WTC11 (cell line): Measurements from ENCODE around the gene ROBO1. TPM values are rescaled to one million over a fixed set of nuclear protein-coding genes. Genes with fewer than 3 reads are reported as not detected.

Experiments used
- ATAC-seq: fragments of 200-7000 bp; cut with Tn5 transposase; 2 replicates; pipeline ENCODE4 v1.10.0; 2021; ENCODE audit warnings: mild to moderate bottlenecking, moderate library complexity
- CTCF ChIA-PET: fragments of 300-600 bp; sonication (Branson Sonifier 250); formaldehyde crosslinking; loops from one replicate; lab custom pipeline; 2021; ENCODE audit warnings: antibody characterized with exemption; lab: Charles Lee
- POLR2A ChIA-PET: fragments of 350-600 bp; sonication (Branson Sonifier 250); formaldehyde crosslinking; loops from one replicate; lab custom pipeline; 2021; ENCODE audit warnings: antibody characterized with exemption; lab: Charles Lee
- DNase-seq: peaks from one replicate; pipeline ENCODE4 v3.0.0; 2021; ENCODE audit warnings: low spot score
- H3K27ac Mint-ChIP-seq: 2 replicates; pipeline ENCODE4 v1.8.0; 2021; ENCODE audit warnings: mixed read lengths
- H3K27me3 Mint-ChIP-seq: 2 replicates; pipeline ENCODE4 v1.8.0; 2021; ENCODE audit warnings: low read depth, mild to moderate bottlenecking, moderate library complexity, mixed read lengths
- H3K36me3 Mint-ChIP-seq: 2 replicates; pipeline ENCODE4 v1.8.0; 2021; ENCODE audit warnings: mixed read lengths
- H3K4me1 Mint-ChIP-seq: 2 replicates; pipeline ENCODE4 v1.8.0; 2022; ENCODE audit warnings: mixed read lengths
- H3K4me3 Mint-ChIP-seq: 2 replicates; pipeline ENCODE4 v1.8.0; 2021; ENCODE audit warnings: mild to moderate bottlenecking, moderate library complexity, mixed read lengths
- H3K9me3 Mint-ChIP-seq: 2 replicates; pipeline ENCODE4 v1.8.0; 2021; ENCODE audit warnings: mixed read lengths
- AFF4 ChIP-seq: sonication (generic); formaldehyde crosslinking; IDR thresholded peaks from 2 replicates; pipeline ENCODE4 v1.8.1; 2023; ENCODE audit warnings: mild to moderate bottlenecking, missing genetic modification reagents, borderline replicate concordance
- ATF1 ChIP-seq: sonication (generic); formaldehyde crosslinking; IDR thresholded peaks from 2 replicates; pipeline ENCODE4 v1.8.1; 2023; ENCODE audit warnings: mild to moderate bottlenecking, moderate library complexity, missing genetic modification reagents
- ERG ChIP-seq: fragments of 250-450 bp; sonication (Bioruptor Pico); IDR thresholded peaks from 2 replicates; pipeline ENCODE4 v1.8.0; 2021; ENCODE audit warnings: mild to moderate bottlenecking
- FOXJ3 ChIP-seq: sonication (generic); formaldehyde crosslinking; IDR thresholded peaks from 2 replicates; pipeline ENCODE4 v1.9.0; 2021; ENCODE audit warnings: missing genetic modification reagents, mild to moderate bottlenecking, borderline replicate concordance
- GABPB1 ChIP-seq: sonication (generic); formaldehyde crosslinking; IDR thresholded peaks from 2 replicates; pipeline ENCODE4 v1.8.1; 2023; ENCODE audit warnings: mild to moderate bottlenecking, missing genetic modification reagents
- GRHL2 ChIP-seq: fragments of 250-450 bp; sonication (Bioruptor Pico); IDR thresholded peaks from 2 replicates; pipeline ENCODE4 v1.8.0; 2022; ENCODE audit warnings: mild to moderate bottlenecking, moderate library complexity; ENCODE audit not compliant: insufficient replicate concordance, severe bottlenecking
- HMGXB4 ChIP-seq: sonication (generic); formaldehyde crosslinking; IDR thresholded peaks from 2 replicates; pipeline ENCODE4 v1.8.1; 2023; ENCODE audit warnings: mild to moderate bottlenecking, moderate library complexity, missing genetic modification reagents
- IRF1 ChIP-seq: sonication (generic); formaldehyde crosslinking; IDR thresholded peaks from 2 replicates; pipeline ENCODE4 v1.8.0; 2023; ENCODE audit warnings: missing genetic modification reagents
- JAZF1 ChIP-seq: fragments of 250-450 bp; sonication (Bioruptor Pico); IDR thresholded peaks from 2 replicates; pipeline ENCODE4 v1.9.0; 2021; ENCODE audit warnings: moderate library complexity, mild to moderate bottlenecking, inconsistent platforms
- KAT7 ChIP-seq: sonication (generic); formaldehyde crosslinking; IDR thresholded peaks from 2 replicates; pipeline ENCODE4 v1.8.1; 2023; ENCODE audit warnings: missing genetic modification reagents, mild to moderate bottlenecking, borderline replicate concordance
- MAX ChIP-seq: sonication (generic); formaldehyde crosslinking; IDR thresholded peaks from 2 replicates; pipeline ENCODE4 v1.8.0; 2022; ENCODE audit warnings: mild to moderate bottlenecking, missing genetic modification reagents
- MXD4 ChIP-seq: fragments of 250-450 bp; sonication (Bioruptor Pico); IDR thresholded peaks from 2 replicates; pipeline ENCODE4 v1.8.0; 2021; ENCODE audit warnings: mild to moderate bottlenecking, moderate library complexity, borderline replicate concordance
- NFATC4 ChIP-seq: fragments of 250-450 bp; sonication (Bioruptor Pico); IDR thresholded peaks from 2 replicates; pipeline ENCODE4 v1.9.0; 2021; ENCODE audit warnings: mild to moderate bottlenecking
- NFE2L1 ChIP-seq: sonication (generic); formaldehyde crosslinking; IDR thresholded peaks from 2 replicates; pipeline ENCODE4 v1.8.1; 2023; ENCODE audit warnings: missing genetic modification reagents
- RELA ChIP-seq: sonication (generic); formaldehyde crosslinking; IDR thresholded peaks from 2 replicates; pipeline ENCODE4 v1.8.1; 2022; ENCODE audit warnings: missing genetic modification reagents, mild to moderate bottlenecking, borderline replicate concordance
- SMAD4 ChIP-seq: sonication (generic); formaldehyde crosslinking; IDR thresholded peaks from 2 replicates; pipeline ENCODE4 v1.8.0; 2022; ENCODE audit warnings: mild to moderate bottlenecking, missing genetic modification reagents
- TCF7 ChIP-seq: sonication (generic); formaldehyde crosslinking; IDR thresholded peaks from 2 replicates; pipeline ENCODE4 v1.8.0; 2022; ENCODE audit warnings: mild to moderate bottlenecking, low read depth, missing genetic modification reagents, moderate library complexity
- USF1 ChIP-seq: sonication (generic); formaldehyde crosslinking; IDR thresholded peaks from 2 replicates; pipeline ENCODE4 v1.8.0; 2022; ENCODE audit warnings: mild to moderate bottlenecking, missing genetic modification reagents
- USF2 ChIP-seq: sonication (generic); formaldehyde crosslinking; IDR thresholded peaks from 2 replicates; pipeline ENCODE4 v1.8.1; 2023; ENCODE audit warnings: mild to moderate bottlenecking, missing genetic modification reagents, moderate library complexity
- ZNF121 ChIP-seq: sonication (generic); formaldehyde crosslinking; IDR thresholded peaks from 2 replicates; pipeline ENCODE4 v1.8.0; 2023; ENCODE audit warnings: missing genetic modification reagents
- ZNF232 ChIP-seq: sonication (generic); formaldehyde crosslinking; IDR thresholded peaks from 2 replicates; pipeline ENCODE4 v1.8.0; 2022; ENCODE audit warnings: mild to moderate bottlenecking, missing genetic modification reagents
- ZNF317 ChIP-seq: sonication (generic); formaldehyde crosslinking; IDR thresholded peaks from 2 replicates; pipeline ENCODE4 v1.8.1; 2023; ENCODE audit warnings: low read depth, mild to moderate bottlenecking, moderate library complexity, missing genetic modification reagents, borderline replicate concordance
- ZNF396 ChIP-seq: fragments of 250-450 bp; sonication (Bioruptor Pico); IDR thresholded peaks from 2 replicates; pipeline ENCODE4 v1.8.0; 2021; ENCODE audit warnings: mild to moderate bottlenecking, moderate library complexity, borderline replicate concordance
- ZNF671 ChIP-seq: fragments of 250-450 bp; sonication (Bioruptor Pico); IDR thresholded peaks from 2 replicates; pipeline ENCODE4 v1.8.0; 2021; ENCODE audit warnings: mild to moderate bottlenecking
- total RNA-seq: library from RNA; stranded (reverse); gene quantifications from 3 replicates; pipeline ENCODE4 v1.2.3, GENCODE V29; 2021

ROBO1 gene
- total RNA-seq, 1 experiment from 2014 or later: 90.9 TPM

GRCh38 chr3:78845605-78846004 lies 922.2 kb downstream of the ROBO1 start:
- no peaks in the 10 kb centered on the region for H3K27me3 Mint-ChIP-seq
- DNase-seq (no peak), ATAC-seq (no peak)
- TF ChIP-seq NFATC4 (CRISPR knock-in tag) (no peak), MXD4 (CRISPR knock-in tag) (no peak), JAZF1 (CRISPR knock-in tag) (no peak), TCF7 (CRISPR knock-in tag) (no peak), RELA (CRISPR knock-in tag) (no peak), USF1 (CRISPR knock-in tag) (no peak), SMAD4 (CRISPR knock-in tag) (no peak), MAX (CRISPR knock-in tag) (no peak), AFF4 (CRISPR knock-in tag) (no peak), GRHL2 (CRISPR knock-in tag) (no peak), ERG (CRISPR knock-in tag) (no peak), ZNF317 (CRISPR knock-in tag) (no peak), ZNF232 (CRISPR knock-in tag) (no peak), ZNF121 (no peak), FOXJ3 (CRISPR knock-in tag) (no peak), KAT7 (CRISPR knock-in tag) (no peak), ATF1 (no peak)
- no peak overlapping the region for H3K4me3 Mint-ChIP-seq
- H3K4me1 Mint-ChIP-seq: peaks cover 9% of the 10 kb centered on the region
- no peaks in the 10 kb centered on the region for H3K9me3 Mint-ChIP-seq
- ChIA-PET CTCF (no interaction called here), POLR2A (no interaction called here)
- no peaks in the 10 kb centered on the region for H3K36me3 Mint-ChIP-seq
- H3K27ac Mint-ChIP-seq: no peak overlapping the region

GRCh38 chr3:78844307-78844706 lies 923.5 kb downstream of the ROBO1 start:
- H3K36me3 Mint-ChIP-seq: no peaks in the 10 kb centered on the region
- POLR2A ChIA-PET: no interaction called here
- no peaks in the 10 kb centered on the region for H3K9me3 Mint-ChIP-seq
- no peaks in the 10 kb centered on the region for H3K27me3 Mint-ChIP-seq
- no peak overlapping the region for H3K27ac Mint-ChIP-seq
- H3K4me3 Mint-ChIP-seq: no peak overlapping the region
- H3K4me1 Mint-ChIP-seq: peaks cover 9% of the 10 kb centered on the region
- ATAC-seq (no peak), DNase-seq (no peak)
- TF ChIP-seq MXD4 (CRISPR knock-in tag): no peak
- TF ChIP-seq NFE2L1: no peak
- TF ChIP-seq GABPB1: peak; percentile 59; the same call in 1 of the 2 replicates
- CTCF ChIA-PET: no interaction called here

- Mint-ChIP-seq H3K27me3 (no peaks in the 10 kb centered on the region), H3K4me1 (peaks cover 6% of the 10 kb centered on the region), H3K9me3 (no peaks in the 10 kb centered on the region), H3K36me3 (no peaks in the 10 kb centered on the region), H3K27ac (no peak overlapping the region), H3K4me3 (no peak overlapping the region)
- no peak for DNase-seq
- ChIA-PET CTCF (no interaction called here), POLR2A (no interaction called here)
- no peak for ATAC-seq
- TF ChIP-seq ATF1 (no peak), USF1 (CRISPR knock-in tag) (no peak), USF2 (no peak), ZNF396 (no peak), IRF1 (no peak), ZNF671 (CRISPR knock-in tag) (no peak), HMGXB4 (CRISPR knock-in tag) (no peak)
Measured at GRCh38 chr3:78839693-78840092, 928.1 kb downstream of the ROBO1 start.
